Measurements from ENCODE around the gene PIGT.

PIGT gene

DNA sequence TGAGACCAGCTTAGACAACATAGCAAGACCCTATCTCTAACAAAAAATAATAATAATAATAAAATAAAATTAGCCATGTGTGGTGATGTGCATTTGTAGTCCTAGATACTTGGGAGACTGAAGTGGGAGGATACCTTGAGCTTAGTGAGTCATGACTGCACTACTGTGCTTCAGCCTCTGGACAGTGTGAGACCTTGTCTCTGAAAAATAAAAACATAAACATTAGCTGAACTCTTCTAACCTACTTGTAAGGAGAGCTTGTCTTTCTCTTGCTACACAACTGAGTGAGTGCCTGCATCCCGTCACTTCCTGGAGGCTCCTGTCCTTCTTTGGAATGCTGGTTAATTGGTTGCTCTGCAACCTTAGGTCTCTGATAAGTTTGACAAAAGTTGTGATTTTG, 13.0 kb upstream of the PIGT start:
- no peak for DNase-seq

DNA sequence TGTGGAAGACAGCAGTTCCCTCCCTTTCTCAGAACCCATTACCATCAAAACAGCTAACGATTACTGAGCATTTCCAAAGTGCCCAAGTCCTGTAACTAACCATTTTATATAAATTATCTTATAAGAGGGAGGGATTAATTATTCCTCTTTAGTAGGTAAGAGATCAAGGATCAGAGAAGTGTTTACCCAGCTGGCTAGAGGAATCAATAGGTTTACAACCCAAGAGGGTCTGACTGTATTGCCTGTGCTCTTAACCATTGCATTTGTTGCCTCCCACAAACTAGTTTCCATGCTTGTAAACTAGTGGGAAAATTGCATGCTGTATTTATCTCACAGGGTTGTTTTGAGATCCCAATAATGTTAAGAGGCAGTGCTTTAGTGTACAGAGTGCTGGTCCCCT, 11.5 kb upstream of the PIGT start:
- DNase-seq, result peak; percentile 37

GRCh38 chr20:45405571-45406259, 10.2 kb upstream of the PIGT start:
- DNase-seq, result no peak

GRCh38 chr20:45406260-45407066, 9.5 kb upstream of the PIGT start:
- DNase-seq, result peak; percentile 44

DNA sequence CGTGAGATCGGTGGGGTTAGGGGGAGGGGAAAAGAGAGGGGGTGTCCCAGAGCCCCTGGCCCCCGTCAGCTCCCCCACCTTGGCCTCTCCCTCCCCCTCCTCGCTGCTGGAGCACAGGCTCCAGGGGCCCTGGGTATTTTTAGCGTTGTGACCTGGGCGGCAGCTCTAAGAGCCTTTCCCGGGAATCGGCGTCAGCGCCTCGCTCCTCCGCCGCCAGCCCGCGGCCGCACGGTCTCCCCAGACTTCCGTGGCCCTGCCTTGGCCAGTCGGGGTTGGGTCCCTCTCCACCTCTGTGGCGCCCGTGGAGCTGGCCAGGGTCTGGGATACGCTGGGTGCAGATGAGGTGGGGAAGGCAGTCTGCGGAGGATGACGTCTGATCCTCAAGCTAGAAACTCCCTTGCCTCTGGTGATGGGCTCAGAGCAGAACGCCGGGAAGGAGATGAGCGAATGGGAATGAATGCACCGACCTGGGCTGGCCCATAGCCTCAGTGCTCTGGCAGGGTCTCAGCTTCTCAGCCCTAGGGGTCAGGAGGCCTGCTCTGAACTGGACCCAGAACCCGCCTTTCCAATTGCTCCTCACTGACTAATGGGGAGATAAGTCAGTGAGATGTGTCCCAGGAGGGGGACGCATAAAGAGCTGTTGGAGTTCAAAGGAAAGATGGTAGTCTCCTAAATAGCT, 8.7 kb upstream of the PIGT start:
- no peak for DNase-seq

DNA sequence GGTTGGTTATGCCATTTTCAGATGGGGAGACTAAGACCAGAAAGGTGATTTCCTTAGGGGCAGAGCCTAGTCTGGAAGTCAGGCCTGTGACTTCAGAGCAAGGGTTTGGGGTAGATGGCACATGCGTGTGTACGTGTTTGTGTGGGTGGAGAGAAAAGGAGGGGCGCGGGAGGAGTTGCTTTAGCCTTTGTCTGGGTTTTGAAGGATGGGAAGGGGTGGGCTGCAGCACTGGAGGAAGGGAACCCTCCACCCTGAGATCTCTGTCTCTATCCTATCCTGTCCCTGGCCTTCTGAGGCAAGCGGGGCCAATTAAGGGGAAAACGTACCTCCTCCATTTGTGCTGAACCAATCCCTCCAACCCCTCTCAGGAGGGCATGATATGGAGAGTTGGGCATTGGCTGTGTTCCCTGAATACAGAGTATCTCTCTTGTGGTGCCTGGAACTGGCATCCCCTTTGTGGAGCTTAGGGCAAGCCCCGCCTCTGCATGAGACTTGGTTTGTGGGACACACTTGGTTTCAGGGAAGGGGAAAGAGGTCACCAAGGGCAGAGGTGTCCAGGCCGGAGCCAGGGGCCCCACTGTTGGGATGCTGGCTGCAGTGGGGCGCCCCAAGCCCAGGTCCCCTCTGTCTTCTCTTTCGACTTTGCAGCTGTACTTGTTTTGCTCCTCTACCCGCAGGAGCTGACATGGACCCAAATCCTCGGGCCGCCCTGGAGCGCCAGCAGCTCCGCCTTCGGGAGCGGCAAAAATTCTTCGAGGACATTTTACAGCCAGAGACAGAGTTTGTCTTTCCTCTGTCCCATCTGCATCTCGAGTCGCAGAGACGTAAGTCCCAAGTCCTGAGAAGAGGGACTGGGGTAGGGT, 7.9 kb upstream of the PIGT start, which contains the start of gene DBNDD2:
DBNDD2 (plus strand) TSS at position 507 of the 863 bp plus-strand sequence; CDS start at position 686, 179 bp downstream.
- no peak for DNase-seq

- DNase-seq, result no peak
Observed at GRCh38 chr20:45408646-45409213, 7.2 kb upstream of the PIGT start.

- DNase-seq, result no peak
Observed at GRCh38 chr20:45409521-45410272, 6.2 kb upstream of the PIGT start.

GRCh38 chr20:45410887-45411286, 5.1 kb upstream of the PIGT start:
- DNase-seq, result no peak

DNA sequence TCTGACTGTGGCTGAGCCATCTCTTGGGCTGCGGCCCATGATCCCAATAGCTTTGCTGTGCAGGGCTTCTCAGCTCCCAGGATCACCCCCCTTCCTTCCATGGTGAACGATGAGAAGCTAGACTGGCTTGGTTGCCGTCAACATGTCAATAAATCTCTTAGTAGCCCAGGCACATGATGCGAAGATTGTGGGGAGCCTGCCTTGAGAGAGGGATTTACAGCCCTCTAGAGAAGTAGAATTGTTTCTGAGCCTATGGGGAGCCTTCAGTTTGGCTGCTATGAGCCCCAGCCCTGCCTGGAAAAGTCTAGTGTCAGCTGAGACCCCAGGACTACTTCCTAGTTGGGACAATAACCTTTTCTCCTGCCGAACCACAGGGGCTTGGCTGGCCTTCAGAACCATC, 3.3 kb upstream of the PIGT start:
- DNase-seq, result no peak

- no peak for DNase-seq
Observed at GRCh38 chr20:45413479-45413878, 2.5 kb upstream of the PIGT start.

GRCh38 chr20:45416917-45417316, 976 bp downstream of the PIGT start:
- no peak for DNase-seq

GRCh38 chr20:45419188-45420091, 3.5 kb downstream of the PIGT start:
- DNase-seq, result peak; percentile 6

DNA sequence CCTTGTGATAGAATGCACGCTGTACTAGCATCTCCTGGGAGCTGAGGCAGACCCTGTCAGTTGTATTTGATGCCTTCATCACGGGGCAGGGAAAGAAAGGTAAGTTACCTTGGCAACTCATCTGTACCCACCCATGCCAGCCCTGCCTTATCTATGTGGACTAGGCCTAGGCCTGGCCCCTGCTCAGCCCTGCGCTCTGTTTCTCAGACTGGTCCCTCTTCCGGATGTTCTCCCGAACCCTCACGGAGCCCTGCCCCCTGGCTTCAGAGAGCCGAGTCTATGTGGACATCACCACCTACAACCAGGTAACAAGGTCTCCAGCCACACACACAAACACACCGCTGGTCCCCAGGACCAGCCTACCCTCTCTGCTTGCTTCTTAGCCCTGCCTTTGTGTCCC, 4.2 kb downstream of the PIGT start:
- DNase-seq, result no peak

DNA sequence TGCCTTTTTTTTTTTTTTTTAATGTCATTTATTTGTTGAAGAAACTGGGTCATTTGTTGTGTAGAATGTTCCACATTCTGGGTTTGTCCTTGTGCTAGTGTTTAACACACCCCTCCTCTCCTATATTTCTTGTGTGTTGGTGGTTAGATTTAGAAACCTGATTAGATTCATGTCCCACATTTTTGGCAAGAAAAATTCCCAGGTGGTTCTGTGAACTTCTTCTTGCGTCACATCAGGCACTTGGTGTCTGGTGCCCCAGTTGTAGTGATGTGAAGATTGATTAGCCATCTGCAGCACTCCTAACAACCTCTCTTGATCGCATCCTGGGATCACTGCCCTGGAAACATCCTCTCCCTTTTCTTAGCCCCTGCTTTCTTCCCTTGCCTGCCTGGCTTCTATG, 7.8 kb downstream of the PIGT start:
- no peak for DNase-seq

GRCh38 chr20:45425561-45425960, 9.6 kb downstream of the PIGT start:
- no peak for DNase-seq

GRCh38 chr20:45426320-45427016, 10.5 kb downstream of the PIGT start:
- no peak for DNase-seq

GRCh38 chr20:45427236-45428149, 11.6 kb downstream of the PIGT start:
- DNase-seq, result no peak

DNA sequence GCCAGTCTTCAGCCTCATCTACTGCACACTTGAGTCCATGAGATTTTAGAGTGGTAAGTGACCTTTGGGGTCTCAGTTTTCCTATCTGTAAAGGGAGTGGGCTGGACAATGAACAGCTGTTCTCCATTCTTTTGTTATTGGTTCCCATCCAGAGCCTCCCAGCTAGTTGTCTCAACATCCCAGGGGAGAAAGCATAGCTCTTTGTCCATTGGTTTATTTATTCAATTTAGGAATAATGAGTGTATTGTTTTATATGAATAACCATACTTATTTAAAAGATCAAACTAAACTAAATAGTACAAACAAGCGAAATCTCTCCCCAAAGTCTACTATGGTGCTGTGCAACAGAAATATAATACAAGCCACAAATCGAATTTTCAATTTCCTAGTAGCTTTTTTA, 13.7 kb downstream of the PIGT start:
- no peak for DNase-seq

Measured in NCI-H1436 (cell line).